ENCODE data around the gene SDCCAG8. TPM values are rescaled to one million over a fixed set of nuclear protein-coding genes. Genes with fewer than 3 reads are reported as not detected.

SDCCAG8 gene
- total RNA-seq, 1 donor, result 42.7 TPM

GRCh38 chr1:243496187-243496646, 240.4 kb downstream of the SDCCAG8 start:
- H3K27ac ChIP-seq (ENCODE audit: low read depth, low read length), result peak overlapping the region; percentile 32
- H2AFZ ChIP-seq (ENCODE audit: low read length), result no peak overlapping the region
- TF ChIP-seq CTCF (IDR thresholded peaks at IDR 0.05; ENCODE audit: extremely low read depth, low read depth, low read length), result no peak
- DNase-seq (ENCODE audit: insufficient read length, low spot score, missing footprints), result no peak
- H3K9me3 ChIP-seq (ENCODE audit: low read depth, low read length), result no peaks in the 10 kb centered on the region
- no peak overlapping the region for H3K4me3 ChIP-seq (ENCODE audit: insufficient read depth, low read length)
- H3K27me3 ChIP-seq (ENCODE audit: insufficient read depth, low read length), result no peaks in the 10 kb centered on the region
- peaks cover 29% of the 10 kb centered on the region for H3K4me1 ChIP-seq (ENCODE audit: insufficient read depth, low read length)
- H3K4me2 ChIP-seq (ENCODE audit: insufficient read depth, low read length), result no peak overlapping the region
- no peaks in the 10 kb centered on the region for H3K79me2 ChIP-seq (ENCODE audit: insufficient read depth, low read length)
- H4K20me1 ChIP-seq (ENCODE audit: insufficient read depth, low read length), result no peaks in the 10 kb centered on the region
- H3K36me3 ChIP-seq (ENCODE audit: insufficient read depth, low read length), result peaks cover 10% of the 10 kb centered on the region

DNA sequence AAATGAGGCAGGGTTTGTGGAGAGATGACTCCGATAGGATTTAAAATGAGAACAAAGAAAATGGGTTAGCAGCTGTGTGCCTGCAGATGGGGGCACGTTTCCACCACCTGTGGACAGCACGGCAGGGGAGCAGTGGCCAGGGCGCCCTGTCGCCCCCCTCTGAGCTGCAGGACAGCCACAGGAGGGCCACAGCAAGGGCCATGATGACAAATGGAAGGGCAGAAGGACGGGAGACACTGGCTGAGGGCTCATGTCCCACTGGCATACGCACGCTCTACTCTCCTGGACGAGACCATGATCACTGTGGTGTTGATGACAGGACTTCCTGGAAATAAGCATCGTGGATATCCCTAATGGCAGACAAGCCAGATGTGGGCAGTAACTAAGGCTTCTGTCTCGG, 241.0 kb downstream of the SDCCAG8 start:
- no peaks in the 10 kb centered on the region for H3K79me2 ChIP-seq (ENCODE audit: insufficient read depth, low read length)
- TF ChIP-seq CTCF (IDR thresholded peaks at IDR 0.05; ENCODE audit: extremely low read depth, low read depth, low read length), result no peak
- H2AFZ ChIP-seq (ENCODE audit: low read length), result no peak overlapping the region
- H4K20me1 ChIP-seq (ENCODE audit: insufficient read depth, low read length), result no peaks in the 10 kb centered on the region
- H3K4me1 ChIP-seq (ENCODE audit: insufficient read depth, low read length), result peaks cover 28% of the 10 kb centered on the region
- no peak overlapping the region for H3K4me3 ChIP-seq (ENCODE audit: insufficient read depth, low read length)
- no peak overlapping the region for H3K27ac ChIP-seq (ENCODE audit: low read depth, low read length)
- peaks cover 10% of the 10 kb centered on the region for H3K36me3 ChIP-seq (ENCODE audit: insufficient read depth, low read length)
- H3K9me3 ChIP-seq (ENCODE audit: low read depth, low read length), result no peaks in the 10 kb centered on the region
- H3K4me2 ChIP-seq (ENCODE audit: insufficient read depth, low read length), result no peak overlapping the region
- no peaks in the 10 kb centered on the region for H3K27me3 ChIP-seq (ENCODE audit: insufficient read depth, low read length)
- DNase-seq (ENCODE audit: insufficient read length, low spot score, missing footprints), result no peak

GRCh38 chr1:243497939-243498681, 242.3 kb downstream of the SDCCAG8 start:
- Histone ChIP-seq H3K4me2 (ENCODE audit: insufficient read depth, low read length) (no peak overlapping the region), H3K79me2 (ENCODE audit: insufficient read depth, low read length) (no peaks in the 10 kb centered on the region), H2AFZ (ENCODE audit: low read length) (no peak overlapping the region), H3K4me3 (ENCODE audit: insufficient read depth, low read length) (no peak overlapping the region), H3K4me1 (ENCODE audit: insufficient read depth, low read length) (peaks cover 28% of the 10 kb centered on the region), H3K9me3 (ENCODE audit: low read depth, low read length) (no peaks in the 10 kb centered on the region), H3K27me3 (ENCODE audit: insufficient read depth, low read length) (no peaks in the 10 kb centered on the region), H3K27ac (ENCODE audit: low read depth, low read length) (no peak overlapping the region), H4K20me1 (ENCODE audit: insufficient read depth, low read length) (no peaks in the 10 kb centered on the region), H3K36me3 (ENCODE audit: insufficient read depth, low read length) (peaks cover 17% of the 10 kb centered on the region)
- TF ChIP-seq CTCF (IDR thresholded peaks at IDR 0.05; ENCODE audit: extremely low read depth, low read depth, low read length), result no peak
- no peak for DNase-seq (ENCODE audit: insufficient read length, low spot score, missing footprints)

GRCh38 chr1:243499248-243499647, 243.4 kb downstream of the SDCCAG8 start:
- Histone ChIP-seq H3K9me3 (ENCODE audit: low read depth, low read length) (no peaks in the 10 kb centered on the region), H3K36me3 (ENCODE audit: insufficient read depth, low read length) (peaks cover 17% of the 10 kb centered on the region), H3K4me1 (ENCODE audit: insufficient read depth, low read length) (peaks cover 21% of the 10 kb centered on the region), H3K79me2 (ENCODE audit: insufficient read depth, low read length) (no peaks in the 10 kb centered on the region), H3K4me2 (ENCODE audit: insufficient read depth, low read length) (no peak overlapping the region), H3K27me3 (ENCODE audit: insufficient read depth, low read length) (no peaks in the 10 kb centered on the region), H4K20me1 (ENCODE audit: insufficient read depth, low read length) (no peaks in the 10 kb centered on the region), H2AFZ (ENCODE audit: low read length) (no peak overlapping the region), H3K27ac (ENCODE audit: low read depth, low read length) (no peak overlapping the region), H3K4me3 (ENCODE audit: insufficient read depth, low read length) (no peak overlapping the region)
- DNase-seq (ENCODE audit: insufficient read length, low spot score, missing footprints), result no peak
- no peak for TF ChIP-seq CTCF (IDR thresholded peaks at IDR 0.05; ENCODE audit: extremely low read depth, low read depth, low read length)
